GM12891 (cell line): ENCODE data around the gene NCKAP5L.

ENCODE experiments used
- POLR2A ChIP-seq: IDR thresholded peaks from 2 replicates; pipeline ENCODE4 v1.6.1; 2011; ENCODE audit warnings: low read depth, low read length, control low read depth
- POLR2AphosphoS5 ChIP-seq: IDR thresholded peaks from 2 replicates; pipeline ENCODE4 v1.6.1; 2011; ENCODE audit warnings: low read depth, low read length, control low read depth

DNA sequence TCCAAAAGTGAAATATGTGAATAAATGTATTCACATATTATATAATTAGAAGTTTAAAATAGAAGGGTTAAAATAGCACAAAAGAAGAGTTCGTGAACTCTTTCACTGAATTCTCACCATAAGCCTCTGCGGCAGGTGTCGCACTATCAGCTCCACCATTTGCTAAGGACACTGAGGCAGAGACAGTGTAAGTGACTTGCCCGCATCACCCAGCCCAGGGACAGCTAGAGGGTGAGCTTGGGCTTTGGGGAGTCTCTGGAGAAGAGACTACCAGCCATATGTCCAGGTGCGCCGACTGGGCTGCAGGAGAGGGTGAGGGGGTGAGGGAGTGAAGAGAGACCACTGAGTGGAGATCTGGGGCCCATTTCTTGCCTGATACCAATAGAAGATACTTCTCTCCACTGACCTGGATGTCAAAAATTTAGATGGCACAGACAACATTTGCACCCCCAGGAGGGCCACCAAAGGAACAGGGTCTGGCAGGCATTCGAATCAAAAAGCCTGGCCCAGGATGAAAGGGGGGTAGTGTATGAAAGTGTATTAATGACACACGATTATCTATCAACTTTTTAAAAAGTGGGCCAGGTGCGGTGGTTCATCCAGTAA is 47.0 kb upstream of the NCKAP5L start:
- no peak for TF ChIP-seq POLR2A
- no peak for TF ChIP-seq POLR2AphosphoS5
